Stimulated activated CD4-positive, alpha-beta T cell treated with anti-CD3 and anti-CD28 coated beads, Interleukin-4, amount 100 ng/mL, for 1 hour (primary cell): ENCODE measurements around the gene GNG12.

Experiments used
- DNase-seq: peaks from one replicate; pipeline ENCODE4 v3.0.0-alpha.2; 2020

Gene GNG12

GRCh38 chr1:67839826-67840225, 6.6 kb upstream of the GNG12 start:
- no peak for DNase-seq

- DNase-seq = no peak
These were observed 5.1 kb upstream of the GNG12 start for GRCh38 chr1:67838180-67838910.

- no peak for DNase-seq
These were observed 3.5 kb upstream of the GNG12 start for GRCh38 chr1:67836769-67837168.

- DNase-seq = no peak
These were observed 2.6 kb upstream of the GNG12 start for GRCh38 chr1:67835663-67836452.

- no peak for DNase-seq
These were observed 1.1 kb upstream of the GNG12 start for GRCh38 chr1:67834246-67834877.

- no peak for DNase-seq
These were observed 304 bp upstream of the GNG12 start for GRCh38 chr1:67833602-67833940.

- no peak for DNase-seq
These were observed 1.3 kb downstream of the GNG12 start for GRCh38 chr1:67831850-67832513.

GRCh38 chr1:67830928-67831830, 2.1 kb downstream of the GNG12 start:
- no peak for DNase-seq

- DNase-seq = no peak
These were observed 3.0 kb downstream of the GNG12 start for GRCh38 chr1:67830226-67830625.

GRCh38 chr1:67827688-67828087, 5.6 kb downstream of the GNG12 start:
- DNase-seq = no peak

- DNase-seq = no peak
These were observed 7.7 kb downstream of the GNG12 start for GRCh38 chr1:67825591-67825990.

- no peak for DNase-seq
These were observed 8.5 kb downstream of the GNG12 start for GRCh38 chr1:67824766-67825165.

- DNase-seq = no peak
These were observed 9.7 kb downstream of the GNG12 start for GRCh38 chr1:67823615-67824014.

GRCh38 chr1:67821263-67821662, 12.0 kb downstream of the GNG12 start:
- no peak for DNase-seq

GRCh38 chr1:67818725-67819301, 14.5 kb downstream of the GNG12 start:
- no peak for DNase-seq

GRCh38 chr1:67818162-67818561, 15.1 kb downstream of the GNG12 start:
- DNase-seq = no peak

- DNase-seq = no peak
These were observed 15.9 kb downstream of the GNG12 start for GRCh38 chr1:67817319-67817718.

GRCh38 chr1:67816506-67816905, 16.8 kb downstream of the GNG12 start:
- DNase-seq = no peak

- no peak for DNase-seq
These were observed 17.2 kb downstream of the GNG12 start for GRCh38 chr1:67816095-67816475.

- no peak for DNase-seq
These were observed 17.8 kb downstream of the GNG12 start for GRCh38 chr1:67815303-67816094.

- DNase-seq = no peak
These were observed 19.0 kb downstream of the GNG12 start for GRCh38 chr1:67814121-67814772.
